Retina (tissue), 1 donor: ENCODE results near the gene CENPX.

ENCODE experiments used
- DNase-seq: peaks from one replicate; pipeline ENCODE4 v3.0.0-alpha.2; 2016

CENPX gene

GRCh38 chr17:82055023-82055964 is 32.6 kb upstream of the CENPX start:
- no peak for DNase-seq

GRCh38 chr17:82054351-82055022 is 31.8 kb upstream of the CENPX start:
- no peak for DNase-seq

DNA sequence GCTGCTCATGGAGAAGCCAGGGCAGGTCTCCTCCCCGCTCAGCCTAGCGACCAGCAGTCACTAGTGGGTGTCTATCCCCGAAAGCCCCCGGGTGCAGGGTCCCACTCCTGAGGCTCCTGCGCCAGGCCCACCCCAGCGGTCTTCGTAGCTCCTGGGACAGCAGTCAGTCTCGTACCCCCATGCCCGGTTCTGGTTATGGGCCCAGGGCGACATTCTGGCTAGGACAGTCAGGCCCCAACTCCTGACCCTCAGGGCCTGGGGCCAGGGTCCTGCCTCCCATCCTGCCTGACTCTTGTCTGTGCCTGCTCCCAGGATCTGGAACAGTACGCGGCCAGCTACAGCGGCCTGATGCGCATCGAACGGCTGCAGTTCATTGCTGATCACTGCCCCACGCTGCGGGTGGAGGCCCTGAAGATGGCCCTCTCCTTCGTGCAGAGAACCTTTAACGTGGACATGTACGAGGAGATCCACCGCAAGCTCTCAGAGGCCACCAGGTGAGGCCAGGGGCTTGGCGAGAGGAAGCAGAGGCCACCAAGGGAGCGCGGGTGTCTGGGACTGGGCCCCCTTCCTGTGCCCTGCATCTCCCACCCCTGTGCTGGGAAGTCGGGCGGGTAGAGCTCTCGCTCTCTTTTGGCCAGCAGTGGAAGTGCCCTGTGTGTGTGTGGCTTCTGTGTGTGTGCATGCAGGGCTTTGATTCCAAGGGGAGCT is 31.0 kb upstream of the CENPX start:
- DNase-seq: no peak

DNA sequence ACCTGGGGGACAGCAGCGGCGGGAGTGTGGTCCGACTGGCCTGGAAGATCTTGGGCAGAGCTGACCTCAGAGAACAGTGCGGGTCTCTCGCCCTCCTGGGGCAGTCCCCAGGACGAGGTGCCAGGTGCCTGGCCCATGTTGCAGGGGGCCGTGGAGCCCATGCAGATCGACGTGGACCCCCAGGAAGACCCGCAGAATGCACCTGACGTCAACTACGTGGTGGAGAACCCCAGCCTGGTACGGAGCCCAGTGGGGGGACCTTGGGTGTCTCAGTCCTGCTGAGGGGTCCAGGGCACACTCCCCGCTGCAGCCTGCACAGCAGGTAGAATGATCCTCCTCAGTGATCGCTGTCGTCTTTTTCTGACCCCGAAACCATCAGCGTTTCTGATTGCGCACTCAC is 30.5 kb upstream of the CENPX start:
- DNase-seq: no peak

DNA sequence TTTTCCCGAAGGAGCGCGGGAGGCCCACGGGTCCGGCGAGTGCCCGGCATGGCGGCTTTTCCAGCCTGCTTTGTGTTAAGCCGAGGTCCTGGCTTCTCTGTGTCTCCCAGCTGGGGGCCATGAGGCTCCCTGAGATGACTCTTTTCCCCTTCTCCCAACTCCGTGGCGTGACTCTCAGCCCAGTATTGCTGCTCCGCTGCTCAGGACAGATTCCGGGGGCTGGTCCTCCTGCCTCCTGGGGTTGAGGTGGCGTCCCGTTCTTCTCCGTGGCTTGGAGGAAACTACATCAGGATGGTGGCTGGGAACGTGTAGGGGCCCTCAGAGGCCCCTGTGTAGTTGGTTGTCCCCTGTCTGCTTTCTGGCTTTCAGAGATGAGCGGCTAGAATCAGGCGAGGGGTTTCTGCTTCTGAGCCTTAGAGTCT is 30.0 kb upstream of the CENPX start:
- DNase-seq: no peak

GRCh38 chr17:82051776-82052637 is 29.3 kb upstream of the CENPX start, which contains the start of the genes GPS1 and RFNG:
TSS of gene GPS1 (plus strand) at chr17:82051898. CDS start at chr17:82051932, 34 bp downstream.
TSS of gene RFNG (minus strand) at chr17:82051811. CDS start at chr17:82051766, 45 bp downstream.
- DNase-seq: peak; percentile 65

GRCh38 chr17:82050761-82051641 is 28.3 kb upstream of the CENPX start:
- DNase-seq: no peak

DNA sequence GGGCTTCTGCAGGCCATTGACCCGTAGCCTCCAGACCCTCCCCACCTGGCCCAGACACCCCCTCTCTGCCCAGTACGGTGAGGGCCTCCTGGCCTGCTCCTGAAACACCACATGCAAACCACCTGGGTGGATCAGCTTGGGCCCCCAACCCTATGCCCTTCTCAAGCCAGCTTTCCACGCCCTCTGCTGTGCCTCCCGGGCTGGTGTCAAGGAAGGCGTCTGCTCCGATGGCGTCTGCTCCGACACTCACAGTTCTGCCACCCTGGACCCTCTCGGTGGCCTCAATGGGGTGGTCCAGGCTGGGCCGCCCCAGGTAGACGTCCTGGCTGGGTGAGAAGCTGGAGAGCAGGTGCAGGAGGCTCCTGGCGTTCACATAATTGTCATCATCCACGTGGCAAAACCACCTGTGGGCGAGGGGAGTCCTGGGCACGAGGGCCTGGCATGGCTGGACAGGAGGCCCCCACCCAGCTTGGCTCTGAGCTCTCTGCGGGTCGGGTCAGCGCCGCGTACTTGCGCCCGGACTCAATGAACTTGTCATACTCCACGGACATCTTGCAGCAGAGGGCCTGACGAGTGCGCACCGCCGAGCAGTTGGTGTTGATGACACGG is 27.6 kb upstream of the CENPX start:
- no peak for DNase-seq

- DNase-seq: no peak
Measured at GRCh38 chr17:82049521-82049971, 26.9 kb upstream of the CENPX start.

GRCh38 chr17:82049106-82049505 is 26.4 kb upstream of the CENPX start:
- no peak for DNase-seq

GRCh38 chr17:82048571-82048971 is 25.9 kb upstream of the CENPX start:
- DNase-seq: no peak

DNA sequence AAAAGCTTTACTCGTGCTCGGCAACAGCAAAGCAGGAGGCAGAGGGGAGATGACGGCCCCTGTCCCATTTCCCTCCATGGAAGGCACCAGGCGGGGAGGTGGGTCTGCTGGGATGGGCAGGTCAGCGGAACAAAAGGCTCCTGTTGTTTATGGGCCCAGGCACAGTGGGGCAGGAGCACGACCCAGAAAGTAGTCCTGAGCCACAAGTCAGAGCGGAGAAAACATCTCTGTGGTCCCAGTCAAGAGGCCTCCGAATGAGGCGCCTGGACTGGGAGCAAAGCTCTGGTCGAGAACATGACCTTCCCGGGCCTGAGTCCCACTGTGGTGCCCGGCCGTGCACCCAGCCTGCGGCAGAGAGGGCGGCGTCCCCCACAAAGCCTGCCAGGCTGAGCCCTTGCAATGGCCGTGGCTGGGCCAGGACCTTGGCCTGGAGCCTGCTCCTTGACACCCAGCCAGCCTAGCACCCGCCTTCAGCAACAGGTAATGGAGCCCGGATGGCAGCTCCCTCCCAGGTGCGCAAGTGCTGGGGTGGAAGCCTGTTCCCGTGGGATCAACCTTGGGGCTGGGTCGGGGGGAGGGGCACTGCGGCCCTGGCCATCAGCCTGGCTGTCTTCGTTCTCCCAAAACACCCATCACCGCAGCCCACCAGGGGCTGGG is 25.4 kb upstream of the CENPX start:
- DNase-seq: no peak

- DNase-seq: no peak
Measured at GRCh38 chr17:82047379-82047778, 24.7 kb upstream of the CENPX start.

DNA sequence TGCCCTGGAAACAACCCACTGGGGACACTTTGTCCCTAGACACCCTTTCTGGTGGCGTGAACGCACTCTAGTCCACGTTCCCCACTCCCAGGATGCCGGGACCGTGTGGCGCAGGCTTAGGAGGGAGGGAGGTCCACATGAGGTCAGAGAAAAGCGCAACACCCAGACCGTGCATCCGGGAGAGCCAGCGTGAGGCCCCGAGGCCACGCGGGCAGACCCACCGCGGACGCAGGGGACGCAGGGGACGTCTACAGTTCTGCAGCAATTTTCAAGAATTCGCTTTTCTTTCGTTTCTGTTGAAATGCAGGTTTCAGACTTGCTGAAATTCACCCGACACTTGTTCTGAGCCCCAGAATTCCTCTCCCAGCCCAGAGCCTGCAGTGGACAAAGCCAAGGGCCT is 24.2 kb upstream of the CENPX start:
- DNase-seq: no peak

GRCh38 chr17:82045936-82046484 is 23.3 kb upstream of the CENPX start:
- DNase-seq: no peak

GRCh38 chr17:82043507-82043906 is 20.8 kb upstream of the CENPX start:
- no peak for DNase-seq

GRCh38 chr17:82042649-82043048 is 20.0 kb upstream of the CENPX start:
- DNase-seq: no peak

GRCh38 chr17:82041144-82041814 is 18.6 kb upstream of the CENPX start:
- DNase-seq: no peak

DNA sequence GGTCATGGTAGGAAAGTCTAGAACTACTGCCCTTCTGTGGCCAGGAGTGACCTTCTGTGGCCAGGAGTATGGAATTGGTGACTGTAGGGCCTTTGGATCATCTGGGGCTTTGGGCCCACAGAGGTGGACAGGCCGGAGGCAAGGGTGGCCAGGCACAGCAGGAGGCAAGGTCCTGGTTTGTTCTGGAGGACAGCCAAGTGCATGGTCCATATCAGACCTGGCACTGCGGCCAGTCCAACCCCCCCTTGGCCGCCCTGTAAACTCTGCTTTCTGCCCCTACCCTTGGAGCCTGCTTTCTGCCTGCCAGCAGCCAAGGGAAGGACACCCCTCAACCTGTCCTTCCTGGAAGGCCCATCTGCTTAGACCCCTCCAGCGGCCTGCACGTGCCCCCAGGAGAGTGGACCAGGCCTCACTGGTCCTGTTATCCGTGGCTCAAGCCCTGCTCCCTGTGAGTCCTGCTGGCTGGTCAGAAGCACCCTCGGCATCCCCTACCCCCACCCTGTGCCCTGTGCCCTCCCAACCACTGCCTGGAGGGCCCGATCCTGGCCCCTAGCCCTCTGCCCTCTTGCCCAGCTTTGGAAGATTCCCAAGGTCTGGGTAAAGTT is 17.1 kb upstream of the CENPX start:
- DNase-seq: no peak
